HepG2 (cell line): ENCODE data around the gene SIGLEC6. TPM values are rescaled to one million over a fixed set of nuclear protein-coding genes. Genes with fewer than 3 reads are reported as not detected.

Experiments used
- ATAC-seq: fragments of 200-7000 bp; cut with Tn5 transposase; 3 replicates; pipeline ENCODE4 v1.9.1; 2020; ENCODE audit warnings: mild to moderate bottlenecking, moderate library complexity
- BruUV-seq: library from RNA; stranded (reverse); fragments of 400-500 nt; replicated peaks from 2 replicates; lab custom pipeline; 2021; lab: Mats Ljungman, UMichigan
- CTCF ChIA-PET: fragments of 300-600 bp; formaldehyde crosslinking; extraction: SDS; loops from one replicate; lab custom pipeline; 2021; ENCODE audit warnings: low total read pairs, inconsistent platforms, low intra/inter-chr PET ratio; lab: Yijun Ruan, JAX
- POLR2A ChIA-PET: fragments of 350-600 bp; sonication (Branson Sonifier 250); formaldehyde crosslinking; loops from one replicate; lab custom pipeline; 2020; ENCODE audit warnings: antibody characterized with exemption, inconsistent platforms; lab: Yijun Ruan, JAX
- DNase-seq: peaks from one replicate; pipeline ENCODE4 v3.0.0-alpha.2; 2015; ENCODE audit warnings: low spot score
- FAIRE-seq: peaks from 3 replicates; lab custom pipeline; 2011; peaks lifted over from hg19 to GRCh38; lab: Jason Lieb, UNC
- H2AFZ ChIP-seq: one replicate; pipeline ENCODE4 v1.6.1; 2011; ENCODE audit warnings: low read length, inconsistent platforms
- H3K27ac ChIP-seq: fragments of 300-600 bp; 3 replicates; pipeline ENCODE4 v1.8.0; 2011; ENCODE audit warnings: mixed run types, mild to moderate bottlenecking, mixed read lengths, low read length, inconsistent platforms; ENCODE audit not compliant: insufficient read depth; ENCODE audit errors: extremely low read length
- H3K27me3 ChIP-seq, 2 experiments: fragments of 200-600 bp in 1 of 2; 2 replicates in 1 of 2; 3 replicates in 1 of 2; pipeline versions ENCODE4 v1.6.0 to v1.8.0; 2011; ENCODE audit warnings: low read length in 2 of 2, mild to moderate bottlenecking in 2 of 2, moderate library complexity in 2 of 2, inconsistent platforms in 1 of 2; ENCODE audit not compliant: insufficient read depth in 2 of 2, control insufficient read depth in 1 of 2
- H3K36me3 ChIP-seq, 2 experiments: fragments of 200-600 bp in 1 of 2; replicated peaks in 1 of 2; 2 replicates in 1 of 2; 3 replicates in 1 of 2; pipeline versions ENCODE4 v1.5.1 to v1.8.0; 2011; ENCODE audit warnings: low read length in 2 of 2, inconsistent platforms in 1 of 2; ENCODE audit not compliant: insufficient read depth in 2 of 2, control insufficient read depth in 1 of 2
- H3K4me1 ChIP-seq: 2 replicates; pipeline ENCODE4 v1.5.1; 2012; ENCODE audit warnings: low read length, inconsistent platforms; ENCODE audit not compliant: insufficient read depth
- H3K4me2 ChIP-seq: 2 replicates; pipeline ENCODE4 v1.6.0; 2011; ENCODE audit warnings: low read depth, low read length, inconsistent platforms
- H3K4me3 ChIP-seq, 3 experiments: fragments of 200-600 bp in 1 of 3; sonication (generic), shearing (Covaris generic) in 1 of 3; replicated peaks in 1 of 3; 2 replicates each; pipeline ENCODE4 v1.5.1; 2011 to 2016; ENCODE audit warnings: low read length in 3 of 3, inconsistent platforms in 2 of 3, low read depth in 2 of 3, mild to moderate bottlenecking in 2 of 3, control low read depth in 1 of 3, mixed read lengths in 1 of 3; ENCODE audit not compliant: insufficient read depth in 1 of 3
- H3K79me2 ChIP-seq: one replicate; pipeline ENCODE4 v1.6.1; 2011; ENCODE audit warnings: low read length, inconsistent platforms; ENCODE audit not compliant: insufficient read depth
- H3K9ac ChIP-seq: 2 replicates; pipeline ENCODE4 v1.6.0; 2011; ENCODE audit warnings: mild to moderate bottlenecking, low read depth, low read length, inconsistent platforms; ENCODE audit not compliant: insufficient read depth
- H3K9me3 ChIP-seq: 2 replicates; pipeline ENCODE4 v1.5.1; 2012; ENCODE audit warnings: mild to moderate bottlenecking, low read length
- H4K20me1 ChIP-seq: 2 replicates; pipeline ENCODE4 v1.6.0; 2011; ENCODE audit warnings: inconsistent platforms, mild to moderate bottlenecking, low read length, moderate library complexity; ENCODE audit not compliant: insufficient read depth
- AGO1 ChIP-seq: fragments of 200-400 bp; formaldehyde crosslinking; IDR thresholded peaks from 2 replicates; pipeline ENCODE4 v1.6.1; 2017; ENCODE audit warnings: mild to moderate bottlenecking, low read depth, low read length, moderate library complexity; ENCODE audit not compliant: poor library complexity, severe bottlenecking
- BRCA1 ChIP-seq: sonication (generic); formaldehyde crosslinking; IDR thresholded peaks from 2 replicates; pipeline ENCODE4 v1.4.0; 2020; ENCODE audit warnings: missing genetic modification reagents
- FOXC1 ChIP-seq: sonication (generic); formaldehyde crosslinking; IDR thresholded peaks from 2 replicates; pipeline ENCODE4 v1.8.0; 2022; ENCODE audit warnings: mild to moderate bottlenecking, missing genetic modification reagents, borderline replicate concordance
- HNRNPL ChIP-seq: fragments of 200-400 bp; formaldehyde crosslinking; IDR thresholded peaks from 2 replicates; pipeline ENCODE4 v1.6.1; 2017; ENCODE audit warnings: mild to moderate bottlenecking, low read depth, low read length
- IRX3 ChIP-seq: sonication (generic); formaldehyde crosslinking; IDR thresholded peaks from 2 replicates; pipeline ENCODE4 v1.8.1; 2023; ENCODE audit warnings: mild to moderate bottlenecking, low read depth, missing genetic modification reagents, borderline replicate concordance
- SNAI1 ChIP-seq: sonication (generic); formaldehyde crosslinking; IDR thresholded peaks from 2 replicates; pipeline ENCODE4 v1.5.0; 2020; ENCODE audit warnings: mild to moderate bottlenecking, missing genetic modification reagents, borderline replicate concordance
- TP53 ChIP-seq: sonication (generic); formaldehyde crosslinking; conservative IDR thresholded peaks from 2 replicates; pipeline ENCODE4 v1.4.0; 2020; ENCODE audit warnings: missing genetic modification reagents
- ZNF10 ChIP-seq: sonication (generic); formaldehyde crosslinking; IDR thresholded peaks from 2 replicates; pipeline ENCODE4 v1.4.0; 2020; ENCODE audit warnings: mild to moderate bottlenecking, low read depth, missing genetic modification reagents, borderline replicate concordance
- ZNF101 ChIP-seq: sonication (generic); formaldehyde crosslinking; IDR thresholded peaks from 2 replicates; pipeline ENCODE4 v1.4.0; 2020; ENCODE audit warnings: mild to moderate bottlenecking, low read depth, missing genetic modification reagents, borderline replicate concordance
- ZNF570 ChIP-seq: sonication (generic); formaldehyde crosslinking; IDR thresholded peaks from 2 replicates; pipeline ENCODE4 v1.4.0; 2020; ENCODE audit warnings: mild to moderate bottlenecking, missing genetic modification reagents, borderline replicate concordance
- ZNF605 ChIP-seq: sonication (generic); formaldehyde crosslinking; IDR thresholded peaks from 2 replicates; pipeline ENCODE4 v1.8.0; 2022; ENCODE audit warnings: mild to moderate bottlenecking, missing genetic modification reagents
- ZNF660 ChIP-seq: sonication (generic); formaldehyde crosslinking; IDR thresholded peaks from 2 replicates; pipeline ENCODE4 v1.5.1; 2020; ENCODE audit warnings: mild to moderate bottlenecking, low read depth, missing genetic modification reagents, borderline replicate concordance
- ZNF816 ChIP-seq: sonication (generic); formaldehyde crosslinking; IDR thresholded peaks from 2 replicates; pipeline ENCODE4 v1.8.0; 2022; ENCODE audit warnings: missing genetic modification reagents, mild to moderate bottlenecking, borderline replicate concordance
- ZNF839 ChIP-seq: sonication (generic); formaldehyde crosslinking; IDR thresholded peaks from 2 replicates; pipeline ENCODE4 v1.4.0; 2020; ENCODE audit warnings: missing genetic modification reagents, mild to moderate bottlenecking, borderline replicate concordance
- WGBS: methylation state at CpG from one replicate; pipeline ENCODE4 v1.1.6; 2017; ENCODE audit warnings: low lambda C conversion rate; 5-methylcytosine and 5-hydroxymethylcytosine counted together
- in situ Hi-C: cut with HindIII; loops from 2 replicates; pipeline ENCODE4 v1.10.0; 2017; ENCODE audit warnings: low pct_unique_long_range_greater_than_20kb; ENCODE audit not compliant: extremely low pct_ligation_motif_present
- intact Hi-C: fragments of 100-400 bp; cut with micrococcal nuclease; formaldehyde crosslinking; loops from one replicate; pipeline ENCODE4 v1.10.0; 2022; ENCODE audit not compliant: unreplicated experiment
- polyA plus RNA-seq, 8 experiments: library from polyadenylated mRNA; depleted of rRNA in 3 of 8; stranded (reverse) in 7 of 8; unstranded in 1 of 8; fragments of >200 nt; fragmentation: Illumina TruSeq in 4 of 8; extraction: Trizol in 4 of 8; gene quantifications; 2 replicates each; pipeline versions ENCODE4 v1.2.1 to v1.2.3, GENCODE V29; 2011 to 2016; ENCODE audit warnings: low read depth in 4 of 8, missing spikeins in 1 of 8, mixed read lengths in 1 of 8; ENCODE audit not compliant: insufficient read depth in 1 of 8
- total RNA-seq, 5 experiments: library from RNA; depleted of rRNA; stranded (reverse); fragments of >200 nt; fragmentation: Illumina TruSeq; extraction: Trizol; gene quantifications; 2 replicates each; pipeline ENCODE4 v1.2.3, GENCODE V29; 2016; ENCODE audit warnings: low read depth in 1 of 5
- TF ChIP-seq, protein P1 (sequence below): sonication (generic); formaldehyde crosslinking; IDR thresholded peaks from 2 replicates; pipeline ENCODE4 v1.5.0; 2020; ENCODE audit warnings: mild to moderate bottlenecking, missing genetic modification reagents
- TF ChIP-seq, protein P2 (sequence below): sonication (generic); formaldehyde crosslinking; IDR thresholded peaks from 2 replicates; pipeline ENCODE4 v1.8.1; 2023; ENCODE audit warnings: missing genetic modification reagents, mild to moderate bottlenecking, borderline replicate concordance

Gene SIGLEC6
- total and polyA plus RNA-seq, 2 of the 13 experiments (the other 11 are each of a cell fraction or from before 2014, with no cell fraction given), result not detected

DNA sequence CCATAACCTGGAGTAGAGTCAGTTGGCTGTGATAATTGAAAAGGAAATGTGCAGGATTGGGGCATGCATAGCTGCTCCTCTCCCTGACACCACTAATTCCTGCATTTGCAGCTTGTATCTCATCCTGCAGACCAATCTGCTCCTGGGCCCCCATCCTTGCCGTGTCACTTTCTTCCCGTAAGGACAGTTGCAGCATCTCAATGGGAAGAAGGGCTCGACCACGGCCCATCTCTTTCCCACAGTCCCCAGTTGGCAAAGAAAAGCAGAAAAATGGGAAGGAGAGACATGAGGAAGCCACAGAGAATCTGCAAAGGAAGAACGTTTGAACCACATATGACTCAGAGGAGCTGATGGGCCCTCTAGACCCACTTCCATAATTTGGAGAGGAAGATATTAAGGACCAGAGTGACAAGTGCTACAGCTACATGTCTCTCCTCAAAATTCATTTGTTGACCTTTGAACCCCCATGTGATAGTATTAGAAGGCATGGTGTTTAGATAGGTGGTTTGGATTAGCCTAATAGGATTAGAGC, 28.1 kb downstream of the SIGLEC6 start:
- FAIRE-seq, result no peak
- intact Hi-C loops, result no loop called here
- CTCF ChIA-PET, result no interaction called here

DNA sequence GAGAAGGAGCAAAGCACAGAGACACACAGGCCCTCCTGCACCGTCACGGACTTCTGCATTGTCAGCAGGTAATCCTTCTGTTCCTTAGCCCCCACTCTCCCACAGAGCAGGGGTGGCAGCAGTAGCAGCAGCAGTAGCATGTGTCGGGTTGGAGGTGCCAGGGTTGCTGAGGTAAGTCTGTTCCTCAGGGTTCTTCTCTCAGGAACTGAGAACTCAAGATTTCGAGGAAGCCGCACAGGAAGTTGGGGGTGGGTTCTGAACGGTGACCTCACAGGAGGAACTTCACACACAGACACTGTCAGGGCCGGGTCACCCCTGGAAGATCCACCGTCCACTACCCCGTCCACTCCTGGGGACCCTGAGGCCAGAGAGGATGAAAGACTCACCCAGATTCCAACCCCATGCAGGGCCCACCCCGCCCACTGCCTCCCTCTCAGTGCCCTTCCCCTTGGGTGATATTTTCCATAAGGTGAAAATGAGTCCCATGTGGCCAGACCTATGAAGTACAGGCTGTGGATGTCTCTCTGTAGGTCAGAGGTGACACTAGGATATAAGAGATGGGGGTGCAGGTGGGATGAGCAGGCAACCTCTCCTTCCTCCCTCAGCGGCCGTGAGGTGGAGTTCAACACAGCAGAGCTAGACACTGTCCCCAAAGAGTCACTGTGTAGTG, 29.7 kb downstream of the SIGLEC6 start, which contains the start of gene SIGLEC12:
TSS of gene SIGLEC12 (minus strand) at position 207 of the 670 bp plus-strand sequence. CDS start at position 140, 67 bp downstream.
- Histone ChIP-seq H3K27me3 (peaks cover 0 to 7% of the 10 kb centered on the region in 2 experiments; a peak in 1 of 5 replicates), H3K36me3 (no peaks in the 10 kb centered on the region), H4K20me1 (no peaks in the 10 kb centered on the region), H3K79me2 (no peaks in the 10 kb centered on the region), H2AFZ (no peak within 1 kb of the TSS), H3K27ac (no peak within 1 kb of the TSS), H3K4me1 (no peaks in the 10 kb centered on the region), H3K9me3 (no peaks in the 10 kb centered on the region), H3K4me2 (no peak within 1 kb of the TSS), H3K9ac (no peak within 1 kb of the TSS), H3K4me3 (no peak within 1 kb of the TSS)
- ChIA-PET POLR2A (no interaction called here), CTCF (no interaction called here)
- intact Hi-C loops, result no loop called here
- no peak for DNase-seq
- no TSS peak for BruUV-seq
- 0% methylated on average over 2 of the region's 12 CpGs for WGBS
- no peak for TF ChIP-seq ZNF816 (CRISPR knock-in tag)
- no peak for TF ChIP-seq SNAI1 (CRISPR knock-in tag)
- TF ChIP-seq ZNF605 (CRISPR knock-in tag), result no peak
- TF ChIP-seq ZNF570 (CRISPR knock-in tag), result no peak
- no peak for TF ChIP-seq HNRNPL
- no peak for TF ChIP-seq ZNF839 (CRISPR knock-in tag)
- TF ChIP-seq BRCA1 (CRISPR knock-in tag), result no peak
- TF ChIP-seq TP53, result no peak
- TF ChIP-seq ZNF101, result no peak
- TF ChIP-seq, protein P1, sequence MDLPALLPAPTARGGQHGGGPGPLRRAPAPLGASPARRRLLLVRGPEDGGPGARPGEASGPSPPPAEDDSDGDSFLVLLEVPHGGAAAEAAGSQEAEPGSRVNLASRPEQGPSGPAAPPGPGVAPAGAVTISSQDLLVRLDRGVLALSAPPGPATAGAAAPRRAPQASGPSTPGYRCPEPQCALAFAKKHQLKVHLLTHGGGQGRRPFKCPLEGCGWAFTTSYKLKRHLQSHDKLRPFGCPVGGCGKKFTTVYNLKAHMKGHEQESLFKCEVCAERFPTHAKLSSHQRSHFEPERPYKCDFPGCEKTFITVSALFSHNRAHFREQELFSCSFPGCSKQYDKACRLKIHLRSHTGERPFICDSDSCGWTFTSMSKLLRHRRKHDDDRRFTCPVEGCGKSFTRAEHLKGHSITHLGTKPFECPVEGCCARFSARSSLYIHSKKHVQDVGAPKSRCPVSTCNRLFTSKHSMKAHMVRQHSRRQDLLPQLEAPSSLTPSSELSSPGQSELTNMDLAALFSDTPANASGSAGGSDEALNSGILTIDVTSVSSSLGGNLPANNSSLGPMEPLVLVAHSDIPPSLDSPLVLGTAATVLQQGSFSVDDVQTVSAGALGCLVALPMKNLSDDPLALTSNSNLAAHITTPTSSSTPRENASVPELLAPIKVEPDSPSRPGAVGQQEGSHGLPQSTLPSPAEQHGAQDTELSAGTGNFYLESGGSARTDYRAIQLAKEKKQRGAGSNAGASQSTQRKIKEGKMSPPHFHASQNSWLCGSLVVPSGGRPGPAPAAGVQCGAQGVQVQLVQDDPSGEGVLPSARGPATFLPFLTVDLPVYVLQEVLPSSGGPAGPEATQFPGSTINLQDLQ, result no peak
- TF ChIP-seq AGO1, result no peak
- no peak for TF ChIP-seq IRX3 (CRISPR knock-in tag)
- no peak for TF ChIP-seq ZNF10 (CRISPR knock-in tag)
- in situ Hi-C loops, result no loop called here
- no peak for FAIRE-seq
- no peak for ATAC-seq

More for the DNA sequence above, 28.1 kb downstream of the SIGLEC6 start:
- no peak for TF ChIP-seq ZNF660
- no peak for TF ChIP-seq IRX3 (CRISPR knock-in tag)
- TF ChIP-seq, protein P2, sequence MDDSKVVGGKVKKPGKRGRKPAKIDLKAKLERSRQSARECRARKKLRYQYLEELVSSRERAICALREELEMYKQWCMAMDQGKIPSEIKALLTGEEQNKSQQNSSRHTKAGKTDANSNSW (CRISPR knock-in tag), result no peak
- TF ChIP-seq FOXC1 (CRISPR knock-in tag), result no peak
- Histone ChIP-seq H3K79me2 (no peaks in the 10 kb centered on the region), H2AFZ (no peak overlapping the region), H3K27me3 (0 out of 5 replicates have a peak, but pooled peaks cover 0 to 7% of the 10 kb centered on the region in 2 experiments), H4K20me1 (no peaks in the 10 kb centered on the region), H3K4me3 (no peak overlapping the region), H3K4me2 (no peak overlapping the region), H3K9me3 (no peaks in the 10 kb centered on the region), H3K9ac (no peak overlapping the region), H3K27ac (no peak overlapping the region), H3K36me3 (no peaks in the 10 kb centered on the region), H3K4me1 (no peaks in the 10 kb centered on the region)
- no TSS peak for BruUV-seq
- DNase-seq (no peak), ATAC-seq (no peak)
- in situ Hi-C loops, result no loop called here
- 12% methylated on average over 5 of the region's 5 CpGs for WGBS
- POLR2A ChIA-PET, result no interaction called here
